ENCODE results near the gene FAM13C.

DNA sequence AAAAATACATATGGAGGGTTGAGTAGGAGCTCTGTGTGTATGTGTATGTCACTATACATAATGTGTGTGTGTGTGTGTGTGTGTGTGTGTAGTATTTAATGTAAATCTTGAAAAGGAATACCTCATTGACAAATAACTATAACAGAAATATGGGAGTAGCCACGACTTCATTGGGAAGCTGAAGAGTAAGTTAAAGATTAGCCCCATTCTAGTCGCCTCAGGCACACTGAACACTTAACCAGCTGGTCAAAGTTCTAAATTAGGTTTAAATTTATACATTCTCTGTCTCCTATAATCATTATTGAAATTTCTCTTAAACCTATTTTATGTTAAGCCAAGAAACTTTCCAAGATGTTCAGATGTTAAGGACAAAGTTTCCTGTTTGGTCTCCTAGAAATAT is 45.3 kb downstream of the FAM13C start:
- TF ChIP-seq, protein P1, sequence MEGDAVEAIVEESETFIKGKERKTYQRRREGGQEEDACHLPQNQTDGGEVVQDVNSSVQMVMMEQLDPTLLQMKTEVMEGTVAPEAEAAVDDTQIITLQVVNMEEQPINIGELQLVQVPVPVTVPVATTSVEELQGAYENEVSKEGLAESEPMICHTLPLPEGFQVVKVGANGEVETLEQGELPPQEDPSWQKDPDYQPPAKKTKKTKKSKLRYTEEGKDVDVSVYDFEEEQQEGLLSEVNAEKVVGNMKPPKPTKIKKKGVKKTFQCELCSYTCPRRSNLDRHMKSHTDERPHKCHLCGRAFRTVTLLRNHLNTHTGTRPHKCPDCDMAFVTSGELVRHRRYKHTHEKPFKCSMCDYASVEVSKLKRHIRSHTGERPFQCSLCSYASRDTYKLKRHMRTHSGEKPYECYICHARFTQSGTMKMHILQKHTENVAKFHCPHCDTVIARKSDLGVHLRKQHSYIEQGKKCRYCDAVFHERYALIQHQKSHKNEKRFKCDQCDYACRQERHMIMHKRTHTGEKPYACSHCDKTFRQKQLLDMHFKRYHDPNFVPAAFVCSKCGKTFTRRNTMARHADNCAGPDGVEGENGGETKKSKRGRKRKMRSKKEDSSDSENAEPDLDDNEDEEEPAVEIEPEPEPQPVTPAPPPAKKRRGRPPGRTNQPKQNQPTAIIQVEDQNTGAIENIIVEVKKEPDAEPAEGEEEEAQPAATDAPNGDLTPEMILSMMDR (IDR thresholded peaks at IDR 0.05) = no peak
- no peak for TF ChIP-seq POLR2A (IDR thresholded peaks at IDR 0.05)
